HepG2 (cell line): ENCODE data around the gene FFAR2. TPM values are rescaled to one million over a fixed set of nuclear protein-coding genes. Genes with fewer than 3 reads are reported as not detected.

ENCODE experiments used
- ARID5B ChIP-seq: IDR thresholded peaks from 2 replicates; pipeline ENCODE4 v1.4.0; 2020; ENCODE audit warnings: mild to moderate bottlenecking, missing genetic modification reagents
- ATF4 ChIP-seq, 2 experiments: fragments of 450-650 bp in 1 of 2; sonication (generic) in 1 of 2; formaldehyde crosslinking; IDR thresholded peaks; 2 replicates each; pipeline versions ENCODE4 v1.5.0 to v1.8.0; 2020 to 2022; ENCODE audit warnings: mild to moderate bottlenecking in 1 of 2, missing genetic modification reagents in 1 of 2
- ATM ChIP-seq: fragments of 450-650 bp; IDR thresholded peaks from 2 replicates; pipeline ENCODE4 v1.7.1; 2017; ENCODE audit warnings: mild to moderate bottlenecking, borderline replicate concordance
- BCL6 ChIP-seq: IDR thresholded peaks from 2 replicates; pipeline ENCODE4 v1.6.1; 2016; ENCODE audit warnings: missing genetic modification reagents, missing compliant biosample characterization
- GATAD1 ChIP-seq: IDR thresholded peaks from 2 replicates; pipeline ENCODE4 v1.6.1; 2016; ENCODE audit warnings: missing genetic modification reagents, missing compliant biosample characterization
- HOXD1 ChIP-seq: sonication (generic); formaldehyde crosslinking; IDR thresholded peaks from 2 replicates; pipeline ENCODE4 v1.5.0; 2020; ENCODE audit warnings: missing genetic modification reagents
- MATR3 ChIP-seq: sonication (generic); formaldehyde crosslinking; IDR thresholded peaks from 2 replicates; pipeline ENCODE4 v1.4.0; 2020; ENCODE audit warnings: missing genetic modification reagents
- NCOA2 ChIP-seq: sonication (generic); formaldehyde crosslinking; IDR thresholded peaks from 2 replicates; pipeline ENCODE4 v1.8.0; 2022; ENCODE audit warnings: inconsistent platforms
- NFE2L1 ChIP-seq: sonication (generic); formaldehyde crosslinking; IDR thresholded peaks from 2 replicates; pipeline ENCODE4 v1.4.0; 2020; ENCODE audit warnings: missing genetic modification reagents, mild to moderate bottlenecking, borderline replicate concordance
- NR2F6 ChIP-seq, 2 experiments: IDR thresholded peaks; 2 replicates each; pipeline ENCODE4 v1.6.1; 2016; ENCODE audit warnings: antibody characterized with exemption in 1 of 2, mild to moderate bottlenecking in 1 of 2
- PATZ1 ChIP-seq: sonication (generic); formaldehyde crosslinking; IDR thresholded peaks from 2 replicates; pipeline ENCODE4 v1.4.0; 2020; ENCODE audit warnings: missing genetic modification reagents
- POLR2AphosphoS2 ChIP-seq: IDR thresholded peaks from 2 replicates; pipeline ENCODE4 v1.6.1; 2011; ENCODE audit warnings: low read depth, low read length, improper control_type of control experiment
- SIX4 ChIP-seq: sonication (generic); formaldehyde crosslinking; IDR thresholded peaks from 2 replicates; pipeline ENCODE4 v1.4.0; 2020; ENCODE audit warnings: missing genetic modification reagents
- SNAPC2 ChIP-seq: sonication (generic); formaldehyde crosslinking; IDR thresholded peaks from 2 replicates; pipeline ENCODE4 v1.8.1; 2022; ENCODE audit warnings: mild to moderate bottlenecking, missing genetic modification reagents
- STAG1 ChIP-seq: sonication (generic); formaldehyde crosslinking; IDR thresholded peaks from 2 replicates; pipeline ENCODE4 v1.4.0; 2020; ENCODE audit warnings: missing genetic modification reagents
- TBX2 ChIP-seq: sonication (generic); formaldehyde crosslinking; IDR thresholded peaks from 2 replicates; pipeline ENCODE4 v1.5.0; 2020; ENCODE audit warnings: missing genetic modification reagents, mild to moderate bottlenecking, borderline replicate concordance
- TEF ChIP-seq: sonication (generic); formaldehyde crosslinking; IDR thresholded peaks from 2 replicates; pipeline ENCODE4 v1.5.0; 2020; ENCODE audit warnings: missing genetic modification reagents
- TOE1 ChIP-seq: sonication (generic); formaldehyde crosslinking; IDR thresholded peaks from 2 replicates; pipeline ENCODE4 v1.4.0; 2020; ENCODE audit warnings: mild to moderate bottlenecking, missing genetic modification reagents
- U2AF1 ChIP-seq: fragments of 200-400 bp; formaldehyde crosslinking; optimal IDR thresholded peaks from 2 replicates; pipeline ENCODE3; 2017; ENCODE audit warnings: mild to moderate bottlenecking, low read depth, low read length
- ZMYM3 ChIP-seq: sonication (generic); formaldehyde crosslinking; IDR thresholded peaks from 2 replicates; pipeline ENCODE4 v1.5.1; 2020; ENCODE audit warnings: mild to moderate bottlenecking, missing genetic modification reagents
- ZNF225 ChIP-seq: sonication (generic); formaldehyde crosslinking; IDR thresholded peaks from 2 replicates; pipeline ENCODE4 v1.4.0; 2020; ENCODE audit warnings: mild to moderate bottlenecking, missing genetic modification reagents
- ZNF484 ChIP-seq: sonication (generic); formaldehyde crosslinking; IDR thresholded peaks from 2 replicates; pipeline ENCODE4 v1.5.1; 2020; ENCODE audit warnings: mild to moderate bottlenecking, low read depth, missing genetic modification reagents, borderline replicate concordance
- ZNF530 ChIP-seq: sonication (generic); formaldehyde crosslinking; IDR thresholded peaks from 2 replicates; pipeline ENCODE4 v1.5.0; 2020; ENCODE audit warnings: low read depth, mild to moderate bottlenecking, missing genetic modification reagents
- ZNF740 ChIP-seq: sonication (generic); formaldehyde crosslinking; IDR thresholded peaks from 2 replicates; pipeline ENCODE4 v1.4.0; 2020; ENCODE audit warnings: missing genetic modification reagents
- polyA plus RNA-seq, 8 experiments: library from polyadenylated mRNA; depleted of rRNA in 3 of 8; stranded (reverse) in 7 of 8; unstranded in 1 of 8; fragments of >200 nt; fragmentation: Illumina TruSeq in 4 of 8; extraction: Trizol in 4 of 8; gene quantifications; 2 replicates each; pipeline versions ENCODE4 v1.2.1 to v1.2.3, GENCODE V29; 2011 to 2016; ENCODE audit warnings: low read depth in 4 of 8, missing spikeins in 1 of 8, mixed read lengths in 1 of 8; ENCODE audit not compliant: insufficient read depth in 1 of 8
- total RNA-seq, 5 experiments: library from RNA; depleted of rRNA; stranded (reverse); fragments of >200 nt; fragmentation: Illumina TruSeq; extraction: Trizol; gene quantifications; 2 replicates each; pipeline ENCODE4 v1.2.3, GENCODE V29; 2016; ENCODE audit warnings: low read depth in 1 of 5

FFAR2 gene
- total and polyA plus RNA-seq, 2 of the 13 experiments (the other 11 are each of a cell fraction or from before 2014, with no cell fraction given) = 0.12 TPM; not detected in 1

GRCh38 chr19:35468637-35469036, 20.6 kb downstream of the FFAR2 start (continued):
- TF ChIP-seq ARID5B (CRISPR knock-in tag) (no peak), POLR2AphosphoS2 (no peak), TOE1 (no peak), ATM (no peak), TEF (CRISPR knock-in tag) (no peak), ATF4 (CRISPR knock-in tag; IDR thresholded peaks at IDR 0.05) (no peak), ZMYM3 (CRISPR knock-in tag) (no peak), U2AF1 (no peak), MATR3 (CRISPR knock-in tag) (no peak), SNAPC2 (no peak), ZNF484 (CRISPR knock-in tag) (no peak), TBX2 (CRISPR knock-in tag) (no peak; the same call in 1 of the 2 replicates), GATAD1 (CRISPR knock-in tag) (no peak), NFE2L1 (CRISPR knock-in tag) (no peak), ZNF225 (CRISPR knock-in tag) (no peak), NR2F6 (IDR thresholded peaks at IDR 0.05) (peak; percentile 52; the same call in 1 of the 2 replicates), NR2F6 (CRISPR knock-in tag; IDR thresholded peaks at IDR 0.05) (peak; percentile 63; the same call in 1 of the 2 replicates), NCOA2 (no peak), HOXD1 (CRISPR knock-in tag) (no peak), ZNF740 (CRISPR knock-in tag) (no peak), SIX4 (no peak), PATZ1 (CRISPR knock-in tag) (no peak; the same call in 1 of the 2 replicates), STAG1 (CRISPR knock-in tag) (peak; percentile 95), ZNF530 (no peak), BCL6 (CRISPR knock-in tag) (no peak)
